Measurements from ENCODE around the gene ARHGEF19.

Gene ARHGEF19

DNA sequence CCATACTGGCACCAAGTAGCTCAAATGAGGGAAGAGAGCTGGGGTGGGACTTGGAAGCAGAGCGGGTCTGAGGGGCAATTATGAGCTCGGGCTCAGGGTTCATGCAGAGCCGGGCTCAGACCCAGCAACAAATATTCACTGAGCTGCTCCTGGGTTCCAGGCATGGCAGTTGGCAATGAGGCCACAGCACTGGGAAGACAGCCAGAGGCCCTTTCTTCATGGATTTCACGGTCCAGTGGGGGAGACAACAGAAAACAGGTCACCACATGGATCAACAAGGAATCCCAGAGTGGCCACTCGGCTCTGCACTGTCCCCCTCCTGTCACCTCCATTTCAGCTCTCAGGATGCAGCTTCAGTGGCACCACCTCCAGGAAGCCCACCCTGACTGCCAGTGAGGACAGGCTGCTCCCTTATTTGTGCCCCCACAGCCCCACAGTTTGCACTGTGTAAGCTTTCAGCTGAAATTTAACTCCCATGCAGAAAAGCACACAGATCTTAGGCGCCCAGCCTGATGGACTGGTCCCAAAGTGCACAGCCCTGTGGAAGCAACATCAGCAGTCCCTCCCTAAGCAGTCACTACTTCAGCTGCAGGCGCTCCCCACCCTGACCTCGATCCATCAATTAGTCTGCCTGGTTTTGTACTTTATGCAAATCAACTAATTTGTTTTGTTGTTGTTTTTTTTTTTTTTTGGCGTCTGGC, 22.4 kb downstream of the ARHGEF19 start:
- H2BK120ac ChIP-seq (ENCODE audit: insufficient read depth, low read length, poor library complexity) = no peak overlapping the region
- no peak overlapping the region for H3K4me2 ChIP-seq (ENCODE audit: low read length)
- no peak overlapping the region for H2AFZ ChIP-seq (ENCODE audit: insufficient read depth, low read length, poor library complexity)
- no peak overlapping the region for H3K23ac ChIP-seq (ENCODE audit: low read length)
- H2BK12ac ChIP-seq (ENCODE audit: low read length) = no peak overlapping the region
- H3K9me3 ChIP-seq (ENCODE audit: insufficient read depth, low read depth, low read length) = no peaks in the 10 kb centered on the region
- WGBS (ENCODE audit: extremely low coverage, insufficient coverage, insufficient read length) = no CpG with 5 or more reads among the region's 9 CpGs
- no peaks in the 10 kb centered on the region for H3K79me1 ChIP-seq (ENCODE audit: low read length)
- H4K8ac ChIP-seq (ENCODE audit: low read depth, low read length) = no peak overlapping the region
- H4K91ac ChIP-seq (ENCODE audit: low read depth, low read length) = no peak overlapping the region
- no peak overlapping the region for H3K4ac ChIP-seq (ENCODE audit: low read depth, low read length)
- H3K18ac ChIP-seq (ENCODE audit: low read length) = no peak overlapping the region
- H3K4me1 ChIP-seq (ENCODE audit: control insufficient read depth in 1 of 2, insufficient read depth in 2 of 2, low read length in 2 of 2) = peaks cover 0 to 2% of the 10 kb centered on the region in 2 experiments
- no peak overlapping the region for H3K27ac ChIP-seq (ENCODE audit: low read depth, low read length)
- no peak for DNase-seq
- no peak overlapping the region for H3K14ac ChIP-seq (ENCODE audit: low read length)
- H2AK5ac ChIP-seq (ENCODE audit: low read length) = no peak overlapping the region
- H3K36me3 ChIP-seq (ENCODE audit: control insufficient read depth in 1 of 2, insufficient read depth in 2 of 2, low read length in 2 of 2) = no peaks in the 10 kb centered on the region
- H3K4me3 ChIP-seq (ENCODE audit: low read depth, low read length) = no peak overlapping the region
- H3K9ac ChIP-seq (ENCODE audit: low read length) = no peak overlapping the region
- H2BK5ac ChIP-seq (ENCODE audit: low read depth, low read length, poor library complexity) = no peak overlapping the region
- no peaks in the 10 kb centered on the region for H3K79me2 ChIP-seq (ENCODE audit: control insufficient read depth, insufficient read depth, low read length, poor library complexity)
- no peak overlapping the region for H4K12ac ChIP-seq (ENCODE audit: low read depth, low read length)
- H3K27me3 ChIP-seq (ENCODE audit: insufficient read depth, low read length) = no peaks in the 10 kb centered on the region

DNA sequence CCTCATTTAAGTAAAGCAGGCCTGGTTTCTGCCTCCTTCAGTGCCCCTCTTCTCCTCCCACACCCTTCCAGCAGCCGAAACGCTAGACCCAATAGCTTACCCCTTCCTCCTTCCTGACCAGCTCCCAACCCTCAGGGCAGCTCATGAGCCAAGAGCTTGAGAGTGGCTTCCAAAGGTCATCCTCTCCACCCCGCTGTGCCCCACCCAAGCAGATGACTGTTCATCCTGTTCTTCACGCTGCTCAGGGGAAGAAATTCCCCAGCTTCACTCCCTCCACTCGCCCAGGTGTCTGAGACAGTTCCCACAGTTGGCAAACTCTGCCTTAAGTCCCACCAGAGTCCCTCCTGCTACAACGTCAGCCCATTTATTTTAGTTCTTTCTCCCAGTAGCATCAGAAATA, 23.4 kb downstream of the ARHGEF19 start:
- no peak overlapping the region for H2BK12ac ChIP-seq (ENCODE audit: low read length)
- H2BK5ac ChIP-seq (ENCODE audit: low read depth, low read length, poor library complexity) = no peak overlapping the region
- no peak overlapping the region for H2AK5ac ChIP-seq (ENCODE audit: low read length)
- H3K79me1 ChIP-seq (ENCODE audit: low read length) = peaks cover 8% of the 10 kb centered on the region
- no peaks in the 10 kb centered on the region for H3K79me2 ChIP-seq (ENCODE audit: control insufficient read depth, insufficient read depth, low read length, poor library complexity)
- no peak overlapping the region for H2BK120ac ChIP-seq (ENCODE audit: insufficient read depth, low read length, poor library complexity)
- WGBS (ENCODE audit: extremely low coverage, insufficient coverage, insufficient read length) = no CpG with 5 or more reads among the region's 6 CpGs
- no peak overlapping the region for H3K14ac ChIP-seq (ENCODE audit: low read length)
- no peak overlapping the region for H3K23ac ChIP-seq (ENCODE audit: low read length)
- no peak overlapping the region for H4K12ac ChIP-seq (ENCODE audit: low read depth, low read length)
- H3K9me3 ChIP-seq (ENCODE audit: insufficient read depth, low read depth, low read length) = no peaks in the 10 kb centered on the region
- H3K36me3 ChIP-seq (ENCODE audit: control insufficient read depth in 1 of 2, insufficient read depth in 2 of 2, low read length in 2 of 2) = no peaks in the 10 kb centered on the region
- no peak overlapping the region for H3K9ac ChIP-seq (ENCODE audit: low read length)
- H4K8ac ChIP-seq (ENCODE audit: low read depth, low read length) = no peak overlapping the region
- H4K91ac ChIP-seq (ENCODE audit: low read depth, low read length) = no peak overlapping the region
- no peak overlapping the region for H2AFZ ChIP-seq (ENCODE audit: insufficient read depth, low read length, poor library complexity)
- no peak for DNase-seq
- H3K18ac ChIP-seq (ENCODE audit: low read length) = no peak overlapping the region
- peaks cover 0 to 4% of the 10 kb centered on the region in 2 experiments for H3K4me1 ChIP-seq (ENCODE audit: control insufficient read depth in 1 of 2, insufficient read depth in 2 of 2, low read length in 2 of 2)
- H3K4me2 ChIP-seq (ENCODE audit: low read length) = no peak overlapping the region
- no peak overlapping the region for H3K4ac ChIP-seq (ENCODE audit: low read depth, low read length)
- H3K4me3 ChIP-seq (ENCODE audit: low read depth, low read length) = no peak overlapping the region
- H3K27me3 ChIP-seq (ENCODE audit: insufficient read depth, low read length) = no peaks in the 10 kb centered on the region
- H3K27ac ChIP-seq (ENCODE audit: low read depth, low read length) = no peak overlapping the region

DNA sequence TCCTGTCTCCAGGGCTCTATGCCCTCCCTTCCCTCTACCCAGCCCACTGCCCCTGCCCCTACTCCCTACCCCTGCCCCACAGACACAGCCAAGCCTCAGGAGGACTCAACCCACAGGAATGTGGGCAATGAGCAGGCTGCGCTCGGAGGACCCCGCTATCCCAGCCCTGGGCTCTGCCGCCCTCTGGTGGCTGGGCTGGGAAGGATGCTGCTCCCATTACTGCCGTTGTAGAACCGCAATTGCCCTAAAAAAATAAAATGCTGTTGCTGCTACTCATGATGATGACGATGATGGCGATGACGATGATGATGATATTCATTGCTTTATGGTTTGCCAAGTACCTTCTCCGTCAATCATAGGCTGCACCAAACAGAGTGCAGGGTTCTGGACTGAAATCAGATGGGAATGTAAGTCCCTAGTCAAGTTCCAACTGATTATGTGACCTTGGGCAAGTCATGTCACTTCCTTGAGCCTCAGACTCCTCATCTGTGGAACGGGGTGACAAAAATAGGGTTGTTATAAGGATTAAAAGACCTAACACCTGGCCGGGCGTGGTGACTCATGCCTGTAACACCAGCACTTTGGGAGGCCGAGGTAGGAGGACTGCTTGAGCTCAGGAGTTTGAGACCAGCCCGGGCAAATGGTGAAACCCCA, 24.6 kb downstream of the ARHGEF19 start:
- H4K12ac ChIP-seq (ENCODE audit: low read depth, low read length) = no peak overlapping the region
- peak overlapping the region; percentile 94 for H2BK12ac ChIP-seq (ENCODE audit: low read length)
- no peak overlapping the region for H2BK120ac ChIP-seq (ENCODE audit: insufficient read depth, low read length, poor library complexity)
- no peak overlapping the region for H3K23ac ChIP-seq (ENCODE audit: low read length)
- peaks cover 8% of the 10 kb centered on the region for H3K79me1 ChIP-seq (ENCODE audit: low read length)
- peaks cover 0 to 4% of the 10 kb centered on the region in 2 experiments for H3K4me1 ChIP-seq (ENCODE audit: control insufficient read depth in 1 of 2, insufficient read depth in 2 of 2, low read length in 2 of 2)
- no peak overlapping the region for H3K4me3 ChIP-seq (ENCODE audit: low read depth, low read length)
- no peak overlapping the region for H2AFZ ChIP-seq (ENCODE audit: insufficient read depth, low read length, poor library complexity)
- no peak overlapping the region for H3K18ac ChIP-seq (ENCODE audit: low read length)
- no peak overlapping the region for H2AK5ac ChIP-seq (ENCODE audit: low read length)
- WGBS (ENCODE audit: extremely low coverage, insufficient coverage, insufficient read length) = no CpG with 5 or more reads among the region's 15 CpGs
- H3K4ac ChIP-seq (ENCODE audit: low read depth, low read length) = no peak overlapping the region
- peak overlapping the region; percentile 54 for H4K91ac ChIP-seq (ENCODE audit: low read depth, low read length)
- H3K79me2 ChIP-seq (ENCODE audit: control insufficient read depth, insufficient read depth, low read length, poor library complexity) = no peaks in the 10 kb centered on the region
- no peak overlapping the region for H2BK5ac ChIP-seq (ENCODE audit: low read depth, low read length, poor library complexity)
- no peaks in the 10 kb centered on the region for H3K36me3 ChIP-seq (ENCODE audit: control insufficient read depth in 1 of 2, insufficient read depth in 2 of 2, low read length in 2 of 2)
- H3K4me2 ChIP-seq (ENCODE audit: low read length) = no peak overlapping the region
- H3K27me3 ChIP-seq (ENCODE audit: insufficient read depth, low read length) = no peaks in the 10 kb centered on the region
- H3K9ac ChIP-seq (ENCODE audit: low read length) = no peak overlapping the region
- no peak overlapping the region for H3K14ac ChIP-seq (ENCODE audit: low read length)
- no peak overlapping the region for H4K8ac ChIP-seq (ENCODE audit: low read depth, low read length)
- H3K9me3 ChIP-seq (ENCODE audit: insufficient read depth, low read depth, low read length) = no peaks in the 10 kb centered on the region
- peak; percentile 49 to 73 for DNase-seq
- no peak overlapping the region for H3K27ac ChIP-seq (ENCODE audit: low read depth, low read length)

DNA sequence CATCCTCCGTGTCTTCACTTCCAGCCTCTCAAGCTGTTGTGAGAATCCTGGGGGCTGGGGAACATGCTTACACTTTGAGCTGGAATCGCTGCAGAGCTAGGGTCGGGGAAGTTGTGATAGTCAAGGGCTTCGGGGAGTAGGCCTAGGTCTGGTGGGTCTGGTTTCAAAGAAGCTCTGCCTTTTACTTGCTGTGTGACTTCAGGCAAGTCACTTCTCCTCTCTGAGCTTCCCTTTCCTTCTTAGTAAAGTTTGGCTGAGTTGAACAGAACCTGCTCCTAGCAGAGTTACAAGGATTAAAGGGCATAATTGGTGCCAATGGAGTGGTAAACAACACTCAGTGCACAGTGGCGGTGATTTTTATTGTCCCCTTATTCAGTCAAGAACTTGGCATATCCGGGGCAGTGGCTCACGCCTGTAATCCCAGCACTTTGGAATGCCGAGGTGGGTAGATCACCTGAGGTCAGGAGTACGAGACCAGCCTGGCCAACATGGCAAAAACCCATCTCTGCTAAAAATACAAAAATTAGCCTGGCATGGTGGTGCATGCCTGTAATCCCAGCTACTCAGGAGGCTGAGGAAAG, 25.7 kb downstream of the ARHGEF19 start:
- Histone ChIP-seq H2BK5ac (ENCODE audit: low read depth, low read length, poor library complexity) (no peak overlapping the region), H4K8ac (ENCODE audit: low read depth, low read length) (no peak overlapping the region), H2AK5ac (ENCODE audit: low read length) (no peak overlapping the region), H4K12ac (ENCODE audit: low read depth, low read length) (no peak overlapping the region), H3K4me3 (ENCODE audit: low read depth, low read length) (no peak overlapping the region), H3K79me1 (ENCODE audit: low read length) (peaks cover 16% of the 10 kb centered on the region), H3K36me3 (ENCODE audit: control insufficient read depth in 1 of 2, insufficient read depth in 2 of 2, low read length in 2 of 2) (no peaks in the 10 kb centered on the region), H3K23ac (ENCODE audit: low read length) (no peak overlapping the region), H3K79me2 (ENCODE audit: control insufficient read depth, insufficient read depth, low read length, poor library complexity) (no peaks in the 10 kb centered on the region), H3K9ac (ENCODE audit: low read length) (no peak overlapping the region), H2BK120ac (ENCODE audit: insufficient read depth, low read length, poor library complexity) (no peak overlapping the region), H3K4me1 (ENCODE audit: control insufficient read depth in 1 of 2, insufficient read depth in 2 of 2, low read length in 2 of 2) (peaks cover 6 to 10% of the 10 kb centered on the region in 2 experiments), H3K27me3 (ENCODE audit: insufficient read depth, low read length) (no peaks in the 10 kb centered on the region), H3K4ac (ENCODE audit: low read depth, low read length) (no peak overlapping the region), H3K27ac (ENCODE audit: low read depth, low read length) (no peak overlapping the region), H3K9me3 (ENCODE audit: insufficient read depth, low read depth, low read length) (no peaks in the 10 kb centered on the region), H3K14ac (ENCODE audit: low read length) (no peak overlapping the region), H4K91ac (ENCODE audit: low read depth, low read length) (no peak overlapping the region), H3K18ac (ENCODE audit: low read length) (no peak overlapping the region), H3K4me2 (ENCODE audit: low read length) (no peak overlapping the region), H2BK12ac (ENCODE audit: low read length) (peak overlapping the region; percentile 23), H2AFZ (ENCODE audit: insufficient read depth, low read length, poor library complexity) (no peak overlapping the region)
- DNase-seq = no peak
- no CpG with 5 or more reads among the region's 9 CpGs for WGBS (ENCODE audit: extremely low coverage, insufficient coverage, insufficient read length)

Data from trophoblast cell (in vitro differentiated cells and primary cell).